ENCODE data around the gene FBXO46. TPM values are rescaled to one million over a fixed set of nuclear protein-coding genes. Genes with fewer than 3 reads are reported as not detected.

The FBXO46 gene
- total RNA-seq, 1 experiment from 2014 or later: 40.1 TPM

- POLR2A ChIA-PET: interaction anchor here (0.8 kb wide), 2 partner anchors 15 to 16 kb away, joined by 3 read pairs; partner anchors contain the start of gene SIX5
- CTCF ChIA-PET: interaction anchor here (1.0 to 7.3 kb wide), 12 partner anchors 11 to 109 kb away, joined by 3 to 93 read pairs (median 6); partner anchors contain the start of genes DMWD, FOXA3, QPCTL and SIX5
- H3K27me3 Mint-ChIP-seq (ENCODE audit: low read depth): peaks cover 17% of the 10 kb centered on the region
These were observed 23.6 kb upstream of the FBXO46 start for GRCh38 chr19:45754323-45754722.

GRCh38 chr19:45753548-45753947 lies 22.9 kb upstream of the FBXO46 start:
- H3K27ac Mint-ChIP-seq: no peak overlapping the region
- CTCF ChIA-PET: interaction anchor here (0.6 to 7.3 kb wide), 23 partner anchors 8 to 287 kb away, joined by 3 to 93 read pairs (median 6); partner anchors contain the start of genes DMPK, DMWD, FBXO46 and FOXA3
- H3K27me3 Mint-ChIP-seq (ENCODE audit: low read depth): peaks cover 12% of the 10 kb centered on the region
- H3K36me3 Mint-ChIP-seq: no peaks in the 10 kb centered on the region
- peaks cover 3% of the 10 kb centered on the region for H3K4me1 Mint-ChIP-seq
- no peak overlapping the region for H3K4me3 Mint-ChIP-seq
- DNase-seq (ENCODE audit: low spot score) (peak; percentile 73), ATAC-seq (peak; percentile 95)
- POLR2A ChIA-PET: interaction anchor here (0.7 to 2.9 kb wide), 3 partner anchors 15 to 17 kb away, joined by 3 to 20 read pairs (median 3); partner anchors contain the start of gene SIX5
- TF ChIP-seq CDX4 (CRISPR knock-in tag; IDR thresholded peaks at IDR 0.05; ENCODE audit: borderline replicate concordance) (no peak), ZBTB43 (CRISPR knock-in tag; IDR thresholded peaks at IDR 0.05) (no peak), KAT7 (CRISPR knock-in tag; IDR thresholded peaks at IDR 0.05; ENCODE audit: borderline replicate concordance) (no peak), ZSCAN18 (CRISPR knock-in tag; IDR thresholded peaks at IDR 0.05) (no peak), NFYB (CRISPR knock-in tag; conservative IDR thresholded peaks at IDR 0.05; ENCODE audit: low read depth) (no peak)
- H3K9me3 Mint-ChIP-seq: no peaks in the 10 kb centered on the region

More at GRCh38 chr19:45754323-45754722, 23.6 kb upstream of the FBXO46 start:
- Mint-ChIP-seq H3K27ac (no peak overlapping the region), H3K4me1 (peaks cover 3% of the 10 kb centered on the region), H3K9me3 (no peaks in the 10 kb centered on the region), H3K4me3 (no peak overlapping the region), H3K36me3 (no peaks in the 10 kb centered on the region)
- TF ChIP-seq STAT6 (CRISPR knock-in tag; conservative IDR thresholded peaks at IDR 0.05; ENCODE audit: low read depth) (no peak), CREB1 (CRISPR knock-in tag; IDR thresholded peaks at IDR 0.05) (no peak), NFYB (CRISPR knock-in tag; conservative IDR thresholded peaks at IDR 0.05; ENCODE audit: low read depth) (no peak), CREM (CRISPR knock-in tag; IDR thresholded peaks at IDR 0.05) (no peak), NFATC4 (CRISPR knock-in tag; IDR thresholded peaks at IDR 0.05) (no peak), NFE2L1 (CRISPR knock-in tag; IDR thresholded peaks at IDR 0.05) (no peak), CDX4 (CRISPR knock-in tag; IDR thresholded peaks at IDR 0.05; ENCODE audit: borderline replicate concordance) (no peak), NR2C2 (CRISPR knock-in tag; IDR thresholded peaks at IDR 0.05) (no peak), GTF2I (CRISPR knock-in tag; conservative IDR thresholded peaks at IDR 0.05) (no peak), TCF7 (CRISPR knock-in tag; IDR thresholded peaks at IDR 0.05; ENCODE audit: low read depth) (no peak), GABPB1 (CRISPR knock-in tag; IDR thresholded peaks at IDR 0.05) (no peak)
- no peak for ATAC-seq
- no peak for DNase-seq (ENCODE audit: low spot score)

GRCh38 chr19:45752639-45753038 lies 21.9 kb upstream of the FBXO46 start:
- peaks cover 3% of the 10 kb centered on the region for H3K4me1 Mint-ChIP-seq
- CTCF ChIA-PET: interaction anchor here (0.6 to 7.3 kb wide), 7 partner anchors 10 to 60 kb away, joined by 3 to 93 read pairs (median 13); partner anchors contain the start of genes QPCTL and SIX5
- DNase-seq (ENCODE audit: low spot score): no peak
- ATAC-seq: no peak
- H3K9me3 Mint-ChIP-seq: no peaks in the 10 kb centered on the region
- H3K36me3 Mint-ChIP-seq: no peaks in the 10 kb centered on the region
- peaks cover 8% of the 10 kb centered on the region for H3K27me3 Mint-ChIP-seq (ENCODE audit: low read depth)
- POLR2A ChIA-PET: interaction anchor here (1.1 to 2.9 kb wide), 2 partner anchors 16 to 23 kb away, joined by 4 to 20 read pairs; partner anchors contain the start of gene SIX5
- H3K4me3 Mint-ChIP-seq: no peak overlapping the region
- no peak overlapping the region for H3K27ac Mint-ChIP-seq
- TF ChIP-seq JAZF1 (CRISPR knock-in tag; IDR thresholded peaks at IDR 0.05): no peak
- no peak for TF ChIP-seq CBFB (CRISPR knock-in tag; IDR thresholded peaks at IDR 0.05; ENCODE audit: low read depth)
- no peak for TF ChIP-seq ZNF121 (CRISPR knock-in tag; IDR thresholded peaks at IDR 0.05)
- no peak for TF ChIP-seq NR2C2 (CRISPR knock-in tag; IDR thresholded peaks at IDR 0.05)
- no peak for TF ChIP-seq ZNF232 (CRISPR knock-in tag; IDR thresholded peaks at IDR 0.05)
- TF ChIP-seq HMGA2 (CRISPR knock-in tag; IDR thresholded peaks at IDR 0.05): no peak
- TF ChIP-seq USF2 (CRISPR knock-in tag; IDR thresholded peaks at IDR 0.05): no peak
- no peak for TF ChIP-seq ATF6 (CRISPR knock-in tag; IDR thresholded peaks at IDR 0.05)
